Measurements from ENCODE around the gene HAUS7.

Gene HAUS7

DNA sequence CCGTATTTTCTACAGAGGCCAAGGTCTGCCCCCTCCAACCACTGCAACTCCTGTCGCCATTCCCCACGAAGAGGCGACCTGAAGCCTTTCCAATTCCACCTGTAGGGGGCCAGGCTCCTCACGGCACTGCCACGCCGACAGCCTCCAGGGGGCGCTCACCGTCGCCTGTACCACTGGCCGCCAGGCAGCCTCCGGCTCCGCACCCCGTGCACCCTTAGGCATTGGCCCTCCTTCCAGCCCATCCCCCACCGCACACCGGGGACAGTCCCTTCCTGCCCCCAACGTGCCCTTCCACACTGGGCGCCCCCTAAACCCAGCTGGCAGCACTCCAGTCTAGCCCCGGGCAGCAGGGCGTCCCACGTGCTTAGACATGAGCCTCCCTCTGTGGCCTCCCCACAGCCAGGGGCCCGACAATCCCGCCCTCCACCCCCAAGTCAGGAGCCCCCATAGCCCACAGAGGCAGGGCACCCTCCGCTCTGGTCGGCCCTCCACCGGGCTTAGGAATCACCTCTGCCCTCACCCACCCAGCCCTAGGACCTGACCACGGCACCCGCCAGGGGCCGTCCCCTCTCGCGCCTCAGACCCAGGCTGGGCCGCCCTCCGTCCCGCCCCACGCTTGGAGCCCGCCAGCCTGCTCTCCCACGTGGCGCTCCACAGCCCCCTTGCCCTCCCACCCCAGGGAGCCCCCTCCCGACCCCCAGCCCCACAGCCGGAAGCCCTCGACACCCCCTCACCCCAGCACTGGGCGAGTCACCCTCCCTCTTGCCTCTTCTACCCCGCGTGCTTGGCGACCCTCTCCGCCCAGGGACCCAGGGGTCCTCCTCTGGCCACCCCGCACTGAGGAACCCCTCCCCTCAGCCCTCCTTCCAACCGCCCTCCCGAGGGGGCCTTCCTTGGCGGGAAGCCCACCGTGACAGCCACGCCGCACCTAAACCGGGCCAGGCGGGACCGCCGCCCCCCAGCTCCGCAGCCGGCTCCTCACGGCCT is 69.9 kb downstream of the HAUS7 start:
- Histone ChIP-seq H2AFZ (ENCODE audit: low read depth) (no peak overlapping the region), H3K4me2 (no peak overlapping the region), H3K79me2 (ENCODE audit: insufficient read depth, low read depth) (no peaks in the 10 kb centered on the region), H4K20me1 (ENCODE audit: insufficient read depth) (no peaks in the 10 kb centered on the region), H3K36me3 (ENCODE audit: insufficient read depth) (no peaks in the 10 kb centered on the region), H3K9ac (no peak overlapping the region), H3K27ac (no peak overlapping the region), H3K4me3 (IDR thresholded peaks at IDR 0.05; ENCODE audit: insufficient read depth, low read depth, low read length) (no peak overlapping the region), H3K27me3 (ENCODE audit: insufficient read depth, low read depth) (no peaks in the 10 kb centered on the region), H3K4me1 (ENCODE audit: low read depth, poor library complexity, severe bottlenecking) (no peaks in the 10 kb centered on the region)
- peak; percentile 40 for TF ChIP-seq CTCF (conservative IDR thresholded peaks at IDR 0.05; ENCODE audit: low read depth, low read length)

- Histone ChIP-seq H2AFZ (ENCODE audit: low read depth) (no peak overlapping the region), H3K79me2 (ENCODE audit: insufficient read depth, low read depth) (no peaks in the 10 kb centered on the region), H3K9ac (no peak overlapping the region)
Observed at GRCh38 chrX:153398275-153398960, 72.0 kb downstream of the HAUS7 start.

More at GRCh38 chrX:153398275-153398960, 72.0 kb downstream of the HAUS7 start:
- Histone ChIP-seq H3K4me2 (no peak overlapping the region), H3K27me3 (ENCODE audit: insufficient read depth, low read depth) (no peaks in the 10 kb centered on the region), H4K20me1 (ENCODE audit: insufficient read depth) (no peaks in the 10 kb centered on the region), H3K27ac (no peak overlapping the region), H3K4me1 (ENCODE audit: low read depth, poor library complexity, severe bottlenecking) (no peaks in the 10 kb centered on the region), H3K36me3 (ENCODE audit: insufficient read depth) (no peaks in the 10 kb centered on the region), H3K4me3 (IDR thresholded peaks at IDR 0.05; ENCODE audit: insufficient read depth, low read depth, low read length) (no peak overlapping the region)
- TF ChIP-seq CTCF (conservative IDR thresholded peaks at IDR 0.05; ENCODE audit: low read depth, low read length) = no peak

All from KMS-11 (cell line).